HepG2 (cell line): ENCODE data around the gene ZC3H18. TPM values are rescaled to one million over a fixed set of nuclear protein-coding genes. Genes with fewer than 3 reads are reported as not detected.

ENCODE experiments used
- CEBPZ ChIP-seq: IDR thresholded peaks from 2 replicates; pipeline ENCODE4 v1.6.1; 2012; ENCODE audit warnings: low read length, improper control_type of control experiment
- HMG20A ChIP-seq: IDR thresholded peaks from 2 replicates; pipeline ENCODE4 v1.6.1; 2016; ENCODE audit warnings: borderline replicate concordance
- HMGXB3 ChIP-seq: sonication (generic); formaldehyde crosslinking; IDR thresholded peaks from 2 replicates; pipeline ENCODE4 v1.4.0; 2020; ENCODE audit warnings: missing genetic modification reagents, borderline replicate concordance
- IRF9 ChIP-seq: sonication (generic); formaldehyde crosslinking; IDR thresholded peaks from 2 replicates; pipeline ENCODE4 v1.8.0; 2022; ENCODE audit warnings: missing genetic modification reagents, mild to moderate bottlenecking, borderline replicate concordance
- MTA1 ChIP-seq: sonication (generic); formaldehyde crosslinking; IDR thresholded peaks from 2 replicates; pipeline ENCODE4 v1.4.0; 2020; ENCODE audit warnings: missing genetic modification reagents, mild to moderate bottlenecking, borderline replicate concordance
- NR2C2 ChIP-seq: sonication (generic); formaldehyde crosslinking; IDR thresholded peaks from 2 replicates; pipeline ENCODE4 v1.4.0; 2020; ENCODE audit warnings: missing genetic modification reagents, mild to moderate bottlenecking, moderate library complexity, borderline replicate concordance
- POLR2A ChIP-seq, 2 experiments: IDR thresholded peaks; 2 replicates each; pipeline ENCODE4 v1.6.1; 2011; ENCODE audit warnings: low read depth in 2 of 2, low read length in 2 of 2, mild to moderate bottlenecking in 1 of 2, moderate library complexity in 1 of 2; ENCODE audit not compliant: insufficient read depth in 1 of 2
- RXRB ChIP-seq: IDR thresholded peaks from 2 replicates; pipeline ENCODE4 v1.6.1; 2016; ENCODE audit warnings: borderline replicate concordance, missing genetic modification reagents, missing compliant biosample characterization
- TRIM24 ChIP-seq: sonication (generic); formaldehyde crosslinking; IDR thresholded peaks from 2 replicates; pipeline ENCODE4 v1.8.0; 2022; ENCODE audit warnings: mild to moderate bottlenecking, missing genetic modification reagents
- XBP1 ChIP-seq: sonication (generic); formaldehyde crosslinking; IDR thresholded peaks from 2 replicates; pipeline ENCODE4 v1.5.0; 2020; ENCODE audit warnings: missing genetic modification reagents
- ZBTB42 ChIP-seq: sonication (generic); formaldehyde crosslinking; IDR thresholded peaks from 2 replicates; pipeline ENCODE4 v1.5.0; 2020; ENCODE audit warnings: mild to moderate bottlenecking, missing genetic modification reagents
- ZFX ChIP-seq: sonication (generic); formaldehyde crosslinking; IDR thresholded peaks from 2 replicates; pipeline ENCODE4 v1.4.0; 2020; ENCODE audit warnings: mild to moderate bottlenecking, low read depth, missing genetic modification reagents, moderate library complexity
- ZNF124 ChIP-seq: sonication (generic); formaldehyde crosslinking; IDR thresholded peaks from 2 replicates; pipeline ENCODE4 v1.4.0; 2020; ENCODE audit warnings: missing genetic modification reagents
- ZNF251 ChIP-seq: sonication (generic); formaldehyde crosslinking; IDR thresholded peaks from 2 replicates; pipeline ENCODE4 v1.9.0; 2021; ENCODE audit warnings: mild to moderate bottlenecking, missing genetic modification reagents
- ZNF710 ChIP-seq: sonication (generic); formaldehyde crosslinking; IDR thresholded peaks from 2 replicates; pipeline ENCODE4 v1.5.0; 2020; ENCODE audit warnings: mild to moderate bottlenecking, missing genetic modification reagents, borderline replicate concordance
- ZNF850 ChIP-seq: sonication (generic); formaldehyde crosslinking; conservative IDR thresholded peaks from 2 replicates; pipeline ENCODE4 v1.9.0; 2021; ENCODE audit warnings: mild to moderate bottlenecking, missing genetic modification reagents
- ZZZ3 ChIP-seq: sonication (generic); formaldehyde crosslinking; IDR thresholded peaks from 2 replicates; pipeline ENCODE4 v1.4.0; 2020; ENCODE audit warnings: missing genetic modification reagents, mild to moderate bottlenecking, borderline replicate concordance
- polyA plus RNA-seq, 8 experiments: library from polyadenylated mRNA; depleted of rRNA in 3 of 8; stranded (reverse) in 7 of 8; unstranded in 1 of 8; fragments of >200 nt; fragmentation: Illumina TruSeq in 4 of 8; extraction: Trizol in 4 of 8; gene quantifications; 2 replicates each; pipeline versions ENCODE4 v1.2.1 to v1.2.3, GENCODE V29; 2011 to 2016; ENCODE audit warnings: low read depth in 4 of 8, missing spikeins in 1 of 8, mixed read lengths in 1 of 8; ENCODE audit not compliant: insufficient read depth in 1 of 8
- total RNA-seq, 5 experiments: library from RNA; depleted of rRNA; stranded (reverse); fragments of >200 nt; fragmentation: Illumina TruSeq; extraction: Trizol; gene quantifications; 2 replicates each; pipeline ENCODE4 v1.2.3, GENCODE V29; 2016; ENCODE audit warnings: low read depth in 1 of 5
- TF ChIP-seq, protein P1 (sequence below): sonication (generic); formaldehyde crosslinking; conservative IDR thresholded peaks from 2 replicates; pipeline ENCODE4 v1.4.0; 2020; ENCODE audit warnings: missing genetic modification reagents

The ZC3H18 gene
- total and polyA plus RNA-seq, 2 of the 13 experiments (the other 11 are each of a cell fraction or from before 2014, with no cell fraction given) = 11.2 to 27.4 TPM

DNA sequence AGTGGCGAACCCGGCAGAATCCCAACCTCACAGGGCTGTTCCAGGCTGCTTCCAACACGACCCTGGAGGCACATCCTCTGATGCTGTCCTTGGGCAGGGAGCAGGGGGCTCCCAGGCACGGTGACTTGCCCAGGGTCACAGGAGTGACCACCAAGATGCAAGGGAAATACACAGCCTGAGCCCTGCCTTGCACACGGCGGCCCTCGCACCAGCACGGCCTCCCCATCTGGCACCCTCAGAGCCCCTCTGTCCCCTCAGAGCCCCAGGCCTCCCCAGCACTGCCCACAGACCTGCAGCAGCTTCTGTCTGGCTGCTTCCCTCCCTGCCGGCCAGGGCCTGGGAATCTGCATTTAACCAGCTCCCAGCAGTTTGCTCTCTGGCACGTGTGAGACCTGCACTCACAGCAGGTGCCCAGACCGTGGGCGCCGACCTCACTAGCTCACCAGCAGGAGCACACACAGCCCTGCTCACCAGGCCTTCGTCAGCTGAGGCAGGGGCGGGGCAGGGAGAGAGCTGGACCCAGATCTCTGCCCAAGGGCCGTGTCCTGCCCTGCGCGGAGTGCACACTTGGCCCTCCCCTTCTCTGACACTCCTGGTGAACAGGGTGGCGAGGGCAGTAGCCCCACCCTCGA lies 29.7 kb upstream of the ZC3H18 start (continued):
- TF ChIP-seq ZNF710 (CRISPR knock-in tag) (no peak), CEBPZ (no peak), ZNF850 (CRISPR knock-in tag) (no peak), XBP1 (CRISPR knock-in tag) (no peak), ZNF251 (CRISPR knock-in tag) (no peak), RXRB (CRISPR knock-in tag) (no peak), ZNF124 (no peak), TRIM24 (no peak), ZBTB42 (CRISPR knock-in tag) (no peak), ZFX (CRISPR knock-in tag) (peak; percentile 13; the same call in 1 of the 2 replicates), POLR2A (IDR thresholded peaks at IDR 0.05; ENCODE audit: insufficient read depth in 1 of 2, low read depth in 2 of 2, low read length in 2 of 2) (no peak), HMG20A (CRISPR knock-in tag) (no peak), IRF9 (no peak), HMGXB3 (no peak), MTA1 (CRISPR knock-in tag) (no peak), NR2C2 (CRISPR knock-in tag) (no peak), ZZZ3 (CRISPR knock-in tag) (no peak)
- TF ChIP-seq, protein P1, sequence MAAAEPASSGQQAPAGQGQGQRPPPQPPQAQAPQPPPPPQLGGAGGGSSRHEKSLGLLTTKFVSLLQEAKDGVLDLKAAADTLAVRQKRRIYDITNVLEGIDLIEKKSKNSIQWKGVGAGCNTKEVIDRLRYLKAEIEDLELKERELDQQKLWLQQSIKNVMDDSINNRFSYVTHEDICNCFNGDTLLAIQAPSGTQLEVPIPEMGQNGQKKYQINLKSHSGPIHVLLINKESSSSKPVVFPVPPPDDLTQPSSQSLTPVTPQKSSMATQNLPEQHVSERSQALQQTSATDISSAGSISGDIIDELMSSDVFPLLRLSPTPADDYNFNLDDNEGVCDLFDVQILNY (CRISPR knock-in tag) = no peak
